Amygdala (tissue), 56 donors: ENCODE results near the gene SH2D6.
"Not testable (repeated sequence)": the region's sequence is repeated elsewhere in the genome, so short reads cannot be mapped to it uniquely, and the experiment has no call there.

Experiments
- DNase-seq, 56 donors: peaks; one replicate each; lab custom pipeline; 2025; lab: John Stamatoyannopoulos, UW

SH2D6 gene

GRCh38 chr2:85418132-85419008 lies at the start of gene SH2D6:
Gene SH2D6, plus strand, starts transcription at chr2:85418714. Its CDS starts 10,752 bp downstream, at chr2:85429466.
- peak; percentile 43 to 96 (median 85) for DNase-seq

- no peak for DNase-seq
Observed at GRCh38 chr2:85368921-85369320, 49.6 kb upstream of the SH2D6 start.

- DNase-seq = no peak
Observed at GRCh38 chr2:85369500-85369899, 49.0 kb upstream of the SH2D6 start.

GRCh38 chr2:85371045-85371444 lies 47.5 kb upstream of the SH2D6 start:
- no peak for DNase-seq

- DNase-seq = no peak
Observed at GRCh38 chr2:85376291-85377065, 42.0 kb upstream of the SH2D6 start.

GRCh38 chr2:85377083-85377482 lies 41.4 kb upstream of the SH2D6 start:
- DNase-seq = no peak

- DNase-seq = no peak
Observed at GRCh38 chr2:85378257-85378656, 40.3 kb upstream of the SH2D6 start.

- no peak for DNase-seq
Observed at GRCh38 chr2:85380048-85380447, 38.5 kb upstream of the SH2D6 start.

GRCh38 chr2:85383151-85383550 lies 35.4 kb upstream of the SH2D6 start:
- not testable (repeated sequence) for DNase-seq

GRCh38 chr2:85383850-85384249 lies 34.7 kb upstream of the SH2D6 start:
- DNase-seq = no peak

- DNase-seq = no peak
Observed at GRCh38 chr2:85385746-85386145, 32.8 kb upstream of the SH2D6 start.

- DNase-seq = no peak
Observed at GRCh38 chr2:85387754-85388153, 30.8 kb upstream of the SH2D6 start.

- no peak for DNase-seq
Observed at GRCh38 chr2:85388878-85389538, 29.5 kb upstream of the SH2D6 start.

- DNase-seq = peak in 26 of 56 donors; percentile 10 to 64 (median 26)
Observed at GRCh38 chr2:85390941-85391669, 27.4 kb upstream of the SH2D6 start.

- DNase-seq = no peak
Observed at GRCh38 chr2:85393836-85394235, 24.7 kb upstream of the SH2D6 start.

GRCh38 chr2:85394261-85394681 lies 24.2 kb upstream of the SH2D6 start:
- peak in 40 of 56 donors; percentile 11 to 83 (median 61) for DNase-seq

- no peak for DNase-seq
Observed at GRCh38 chr2:85394976-85395375, 23.5 kb upstream of the SH2D6 start.

GRCh38 chr2:85395912-85396475 lies 22.5 kb upstream of the SH2D6 start:
- no peak for DNase-seq

- no peak for DNase-seq
Observed at GRCh38 chr2:85396531-85397470, 21.7 kb upstream of the SH2D6 start.
